COLO668 (cell line): ENCODE data around the gene FAF2.
"Not testable (repeated sequence)": the region's sequence is repeated elsewhere in the genome, so short reads cannot be mapped to it uniquely, and the experiment has no call there.

Experiments
- DNase-seq: peaks from one replicate; lab custom pipeline; 2025; ENCODE audit not compliant: unreplicated experiment; lab: John Stamatoyannopoulos, UW

FAF2 gene

DNA sequence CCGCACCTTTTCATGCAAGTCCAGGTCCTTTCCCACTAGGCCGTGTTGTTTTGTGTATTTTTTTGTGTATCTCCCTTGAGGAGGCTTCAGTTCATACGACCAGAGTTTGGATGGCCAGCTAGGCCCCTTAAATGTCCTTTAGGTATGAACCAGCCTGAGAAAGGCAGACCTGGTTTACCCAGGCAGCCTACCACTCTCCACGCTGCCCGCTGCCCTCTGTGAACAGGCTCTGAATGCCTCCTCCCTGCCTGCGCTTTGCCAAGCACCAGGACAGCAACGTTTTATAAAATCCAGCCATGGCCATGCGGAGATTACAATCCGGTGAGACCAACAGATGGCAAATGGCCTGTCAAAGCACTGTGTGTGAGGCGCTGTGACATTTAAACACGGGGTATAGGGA, 31.2 kb upstream of the FAF2 start:
- DNase-seq, result no peak

DNA sequence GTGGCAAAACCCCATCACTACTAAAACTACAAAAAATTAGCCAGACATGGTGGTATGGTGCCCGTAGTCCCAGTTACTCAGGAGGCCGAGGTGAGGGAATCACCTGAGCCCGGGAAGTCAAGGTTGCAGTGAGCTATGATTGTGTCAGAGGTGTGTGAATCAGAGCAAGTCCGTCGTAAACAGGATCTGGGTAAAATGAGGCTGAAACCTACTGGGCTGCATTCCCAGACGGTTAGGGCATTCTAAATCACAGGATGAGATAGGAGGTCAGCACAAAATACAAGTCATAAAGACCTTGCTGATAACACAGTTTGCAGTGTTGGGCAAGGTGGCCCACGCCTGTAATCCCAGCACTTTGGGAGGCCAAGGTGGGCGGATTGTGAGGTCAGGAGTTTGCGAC, 29.9 kb upstream of the FAF2 start:
- DNase-seq, result no peak

DNA sequence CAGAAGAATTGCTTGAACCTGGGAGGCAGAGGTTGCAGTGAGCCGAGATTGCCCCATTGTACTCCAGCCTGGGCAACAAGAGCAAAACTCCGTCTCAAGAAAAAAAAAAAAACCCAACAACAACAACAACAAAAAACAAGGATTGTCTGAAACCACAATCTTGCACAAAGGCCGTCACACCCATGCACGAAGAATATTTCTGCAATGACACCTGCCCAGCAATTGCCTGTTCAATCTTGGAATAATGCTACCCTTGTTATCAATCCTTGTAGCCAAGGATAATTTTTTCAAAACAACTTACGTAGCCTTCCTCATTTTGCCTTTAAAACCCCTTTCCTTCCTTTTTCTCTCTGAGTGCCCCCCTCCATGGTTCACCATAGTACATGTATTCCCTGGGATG, 28.1 kb upstream of the FAF2 start:
- no peak for DNase-seq

DNA sequence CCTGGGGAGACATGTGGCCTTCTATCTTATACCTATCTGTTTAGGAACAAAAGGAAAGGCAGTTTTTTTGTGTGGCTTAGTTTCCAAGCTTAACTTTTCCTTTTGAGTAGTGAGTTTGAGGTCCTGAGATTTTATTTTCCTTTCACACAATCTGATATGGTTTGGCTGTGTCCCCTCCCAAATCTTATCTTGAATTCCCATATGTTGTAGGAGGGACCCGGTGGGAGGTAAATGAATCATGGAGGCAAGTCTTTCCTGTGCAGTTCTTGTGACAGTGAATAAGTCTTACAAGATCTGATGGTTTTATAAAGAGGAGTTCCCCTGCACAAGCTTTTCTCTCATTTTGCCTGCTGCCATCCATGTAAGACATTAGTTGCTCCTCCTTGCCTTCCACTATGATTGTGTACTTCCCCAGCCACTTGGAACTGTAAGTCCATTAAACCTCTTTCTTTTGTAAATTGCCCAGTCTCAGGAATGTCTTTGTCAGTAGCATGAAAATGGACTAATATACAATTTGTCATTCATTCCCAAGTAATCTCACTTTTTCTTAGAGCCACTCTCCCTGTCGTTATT, 27.1 kb upstream of the FAF2 start:
- DNase-seq, result no peak

DNA sequence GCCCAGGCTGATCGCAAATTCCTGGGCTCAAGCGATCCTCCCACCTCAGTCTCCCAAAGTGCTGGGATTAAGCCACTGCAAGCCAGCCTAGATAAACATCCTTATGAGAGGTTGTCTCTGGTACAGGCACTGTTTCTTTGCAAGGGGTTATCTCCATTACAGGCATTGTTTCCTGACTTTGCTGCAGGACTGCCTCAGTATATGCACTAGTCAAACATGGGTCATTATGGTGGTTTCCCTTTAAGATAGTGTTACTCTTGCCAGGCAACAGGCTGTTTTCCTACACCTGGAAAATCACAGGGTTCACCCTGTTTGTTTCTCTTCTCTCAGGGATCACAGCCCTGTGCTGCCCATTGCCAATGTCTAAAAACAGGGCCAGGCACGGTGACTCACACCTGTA, 24.0 kb upstream of the FAF2 start:
- DNase-seq, result no peak

DNA sequence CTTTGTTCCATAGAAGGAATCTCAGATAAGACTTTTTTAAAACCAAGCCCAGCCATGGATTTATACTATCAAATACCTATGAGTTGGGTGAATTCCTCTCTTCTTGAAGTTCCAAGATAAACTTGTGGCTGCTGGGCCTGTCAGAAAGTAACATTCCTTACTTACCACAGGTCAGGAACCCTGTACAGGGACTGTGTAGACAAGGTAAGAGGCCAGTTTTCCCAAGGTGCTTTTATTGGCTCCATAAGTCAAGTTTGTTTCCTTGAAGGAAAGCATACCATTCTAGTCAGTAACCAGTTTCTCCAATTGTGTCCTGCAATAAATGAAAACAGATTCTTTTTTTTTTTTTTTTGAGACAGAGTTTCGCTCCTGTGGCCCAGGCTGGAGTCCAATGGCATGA, 23.0 kb upstream of the FAF2 start:
- no peak for DNase-seq

DNA sequence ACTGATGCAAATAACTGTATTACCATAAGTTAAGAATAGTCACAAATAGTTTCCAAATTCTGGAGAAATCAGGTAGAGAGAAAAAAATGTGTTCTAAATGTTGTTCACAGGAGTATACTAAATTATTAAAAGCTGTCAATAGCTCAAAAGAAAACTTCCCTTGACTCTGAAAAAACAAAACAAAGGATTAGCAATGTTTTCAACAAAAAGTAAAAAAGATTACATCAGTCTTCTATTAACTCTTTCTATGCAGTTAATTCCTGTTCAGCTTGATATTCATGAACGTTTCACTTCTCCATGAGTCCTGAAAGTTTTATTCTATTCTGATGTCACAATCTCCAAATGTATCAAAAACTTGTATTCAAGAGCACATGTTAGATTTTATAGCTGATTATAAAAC, 22.4 kb upstream of the FAF2 start:
- DNase-seq, result no peak

DNA sequence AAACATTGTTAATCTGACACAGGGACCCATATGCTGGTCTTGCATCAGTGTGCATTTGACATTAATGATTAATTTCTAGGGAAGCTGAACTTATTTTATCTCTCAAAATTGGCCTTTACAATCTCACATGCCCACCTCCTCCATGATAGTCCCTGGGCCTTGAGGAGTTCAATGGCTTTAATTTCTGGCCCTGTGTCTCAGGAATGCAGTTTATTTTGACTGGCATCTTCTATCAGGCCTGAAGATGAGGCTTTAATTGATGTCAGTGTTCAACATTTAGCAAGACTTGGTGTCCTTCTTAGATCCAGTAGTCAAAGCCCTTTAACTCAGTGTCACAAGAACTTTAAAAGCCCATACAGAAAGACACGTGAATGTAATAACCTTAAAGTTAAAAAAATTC, 21.3 kb upstream of the FAF2 start:
- DNase-seq, result no peak

DNA sequence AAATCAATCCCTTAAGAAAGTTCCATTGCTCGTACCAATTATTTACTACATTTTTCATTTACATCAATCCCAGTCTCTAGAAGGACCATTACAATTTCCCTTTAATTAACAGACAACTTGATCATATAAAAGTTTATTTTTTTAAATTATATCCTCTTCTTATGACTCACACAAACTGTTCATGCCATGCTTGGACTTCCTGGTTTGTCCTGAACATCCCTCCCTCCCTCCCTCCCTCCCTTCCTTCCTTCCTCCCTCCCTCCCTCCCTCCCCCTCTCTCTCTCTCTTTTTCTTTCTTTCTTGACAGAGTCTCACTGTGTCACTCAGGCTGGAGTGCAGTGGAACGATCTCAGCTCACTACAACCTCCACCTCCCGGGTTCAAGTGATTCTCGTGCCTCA, 20.2 kb upstream of the FAF2 start:
- DNase-seq, result no peak

DNA sequence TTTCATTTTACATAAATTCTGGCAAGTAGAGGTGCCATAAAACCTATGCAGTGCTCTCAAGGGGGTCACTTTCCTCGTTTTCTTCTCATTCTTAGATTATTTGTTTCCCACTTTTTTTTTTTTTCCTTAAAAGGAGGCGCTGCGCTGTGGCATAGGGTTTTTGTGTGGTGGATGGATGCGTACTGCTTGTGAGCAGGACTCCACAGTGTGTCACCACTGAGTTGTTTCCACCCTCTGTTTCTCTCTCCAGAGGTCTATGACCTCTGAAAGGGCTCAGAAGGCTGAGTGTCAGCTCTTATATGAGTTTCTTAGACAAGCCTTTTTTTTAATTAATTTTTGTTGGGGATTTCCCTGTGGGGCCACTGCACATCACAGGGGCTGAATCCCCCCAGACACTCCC, 18.2 kb upstream of the FAF2 start:
- no peak for DNase-seq

DNA sequence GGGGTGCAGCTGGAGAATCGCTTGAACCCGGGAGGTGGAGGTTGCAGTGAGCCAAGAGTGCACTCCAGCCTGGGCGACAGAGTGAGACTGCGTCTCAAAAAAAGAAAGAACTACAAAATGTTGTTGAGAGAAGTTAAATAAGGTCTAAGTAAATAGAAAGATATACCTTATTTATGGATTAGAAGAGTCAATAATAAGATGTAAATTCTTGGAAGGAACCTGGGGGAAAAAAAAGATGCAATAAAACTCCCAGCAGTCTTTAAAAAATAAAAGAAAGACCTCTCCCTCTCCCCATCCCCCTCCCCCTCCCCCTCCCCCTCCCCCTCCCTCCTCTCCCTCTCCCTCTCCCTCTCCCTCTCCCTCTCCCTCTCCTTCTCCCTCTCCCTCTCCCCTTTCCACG, 15.5 kb upstream of the FAF2 start:
- DNase-seq, result no peak

DNA sequence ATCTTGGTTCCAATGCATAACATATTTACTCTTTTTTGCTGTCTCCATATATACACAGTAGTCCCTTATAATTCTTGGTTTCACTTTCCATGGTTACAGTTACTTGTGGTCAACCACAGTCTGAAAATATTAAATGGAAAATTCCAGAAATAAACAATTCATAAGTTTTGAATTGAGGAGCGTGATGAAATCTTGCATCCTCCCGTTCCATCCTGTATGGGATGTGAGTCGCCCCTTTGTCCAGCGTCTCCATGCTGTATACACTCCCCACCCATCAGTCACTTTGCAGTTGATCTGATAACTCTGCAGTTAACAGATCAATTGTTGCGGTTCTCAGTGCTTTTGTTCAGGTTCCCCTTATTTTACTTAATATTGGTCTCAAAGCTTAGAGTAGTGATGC, 11.5 kb upstream of the FAF2 start:
- DNase-seq, result no peak

DNA sequence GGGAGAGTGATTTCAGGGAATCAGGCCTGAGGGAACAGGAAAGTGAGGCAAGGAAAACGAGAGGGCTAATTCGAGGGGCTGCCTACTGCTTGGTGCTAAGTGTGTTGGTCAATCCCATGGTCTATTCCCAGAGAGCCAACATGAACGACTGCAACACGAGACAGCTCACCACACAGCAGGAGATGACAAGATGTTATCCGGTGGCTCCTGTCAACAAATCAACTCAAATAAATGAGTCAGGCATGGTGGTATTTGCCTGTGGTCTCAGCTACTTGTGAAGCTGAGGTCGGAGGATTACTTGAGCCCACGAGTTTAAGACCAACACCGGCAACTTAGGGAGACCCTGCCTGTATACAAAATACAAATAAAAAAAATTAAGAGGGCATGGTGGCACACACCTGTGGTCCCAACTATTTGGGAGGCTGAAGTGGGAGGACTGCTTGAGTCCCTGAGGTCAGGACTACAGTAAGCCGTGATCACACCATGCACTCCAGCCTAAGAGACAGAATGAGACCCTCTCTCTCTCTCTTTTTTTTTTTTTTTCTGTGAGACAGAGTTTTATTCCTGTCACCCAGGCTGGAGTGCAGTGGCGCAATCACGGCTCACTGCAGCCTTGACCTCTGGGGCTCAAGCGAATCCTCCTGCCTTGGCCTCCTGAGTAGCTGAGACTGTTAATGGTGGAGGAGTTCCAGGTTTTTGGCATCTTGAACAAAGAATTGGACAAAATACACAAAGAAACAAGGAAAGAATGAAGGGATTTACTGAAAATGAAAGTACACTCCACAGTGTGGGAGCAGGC, 9.0 kb upstream of the FAF2 start:
- no peak for DNase-seq

DNA sequence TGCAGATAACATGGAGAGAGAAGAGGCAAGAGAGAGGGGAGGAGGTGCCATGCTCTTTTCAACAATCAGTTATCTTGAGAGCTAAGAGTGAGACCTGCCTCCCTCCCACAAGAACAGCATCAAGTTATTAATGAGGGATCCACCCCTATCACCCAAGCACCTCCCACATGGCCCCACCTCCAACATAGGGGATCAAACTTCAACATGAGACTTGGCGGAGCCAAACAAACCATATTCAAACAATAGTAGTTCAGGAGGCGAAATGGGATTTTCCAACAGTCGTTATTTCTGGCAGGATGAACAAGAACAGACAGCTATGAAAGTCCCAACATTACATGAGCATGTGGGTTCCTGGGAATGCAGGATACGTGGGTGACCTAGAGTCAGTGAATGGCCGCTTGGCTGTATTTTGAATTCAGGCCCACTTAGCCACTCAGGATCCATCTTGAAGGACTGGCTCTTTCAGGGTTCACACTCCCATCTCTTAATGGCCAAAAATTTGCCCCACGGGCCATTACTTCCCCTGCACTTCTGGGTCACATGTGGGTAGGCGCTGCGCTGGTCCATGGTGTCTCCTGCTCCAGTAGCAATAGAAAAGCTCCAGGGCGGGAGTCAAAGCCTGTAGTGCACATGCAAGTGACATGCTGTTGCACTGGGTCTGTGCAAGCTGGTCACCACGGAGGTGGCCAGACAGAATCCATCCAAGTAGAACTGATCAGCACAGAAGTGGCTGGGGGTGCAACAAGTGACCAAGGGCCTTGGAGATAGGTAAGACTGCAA, 7.1 kb upstream of the FAF2 start:
- no peak for DNase-seq

DNA sequence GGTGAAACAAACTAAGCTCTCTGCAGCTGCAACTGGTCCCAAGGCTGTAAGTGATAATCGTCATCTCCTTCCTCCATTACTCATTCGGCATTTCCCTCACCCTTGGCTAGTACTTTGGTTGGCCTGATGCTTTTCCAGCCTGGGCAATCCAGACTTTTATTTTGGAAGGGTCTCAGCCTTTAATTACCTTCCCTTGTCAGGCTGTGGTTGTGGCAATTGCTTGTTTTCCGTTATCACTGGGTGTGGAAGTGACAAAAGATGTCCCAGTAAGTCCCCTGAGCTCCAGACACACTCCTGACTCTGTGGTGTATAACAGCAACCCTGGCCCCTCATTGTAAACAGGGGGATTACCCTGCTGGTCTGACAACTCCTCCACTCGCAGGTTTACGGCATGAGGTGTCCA, 6.3 kb upstream of the FAF2 start:
- DNase-seq, result no peak

DNA sequence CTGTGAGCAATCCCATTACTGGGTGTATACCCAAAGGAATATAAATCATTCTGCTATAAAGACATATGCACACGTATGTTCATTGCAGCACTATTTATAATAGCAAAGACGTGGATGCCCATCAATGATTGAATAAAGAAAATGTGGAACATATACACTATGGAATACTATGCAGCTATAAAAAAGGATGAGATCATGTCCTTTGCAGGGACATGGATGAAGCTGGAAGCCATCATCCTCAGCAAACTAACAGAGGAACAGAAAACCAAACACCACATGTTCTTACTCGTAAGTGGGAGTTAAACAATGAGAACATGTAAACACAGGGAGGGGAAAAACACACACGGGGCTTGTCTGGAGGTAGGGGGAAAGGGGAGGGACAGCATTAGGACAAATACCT, 5.3 kb upstream of the FAF2 start:
- DNase-seq, result not testable (repeated sequence)

DNA sequence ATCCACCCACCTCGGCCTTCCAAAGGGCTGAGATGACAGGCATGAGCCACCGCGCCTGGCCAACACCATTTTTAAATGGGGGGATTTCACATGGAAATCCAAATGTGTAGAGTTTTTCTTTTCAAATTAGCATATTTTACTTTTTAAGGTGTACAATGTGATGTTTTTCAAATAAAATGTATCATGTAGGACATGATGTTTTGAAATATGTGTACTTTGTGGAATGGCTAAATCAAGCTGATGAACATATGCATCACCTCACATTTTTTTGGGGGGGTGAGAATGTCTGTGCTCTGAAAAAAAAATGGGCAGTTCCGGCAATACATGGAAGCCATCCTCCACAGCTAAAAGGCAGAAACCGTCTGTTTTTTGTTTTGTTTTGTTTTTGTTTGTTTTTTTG, 3.4 kb upstream of the FAF2 start:
- DNase-seq, result no peak

DNA sequence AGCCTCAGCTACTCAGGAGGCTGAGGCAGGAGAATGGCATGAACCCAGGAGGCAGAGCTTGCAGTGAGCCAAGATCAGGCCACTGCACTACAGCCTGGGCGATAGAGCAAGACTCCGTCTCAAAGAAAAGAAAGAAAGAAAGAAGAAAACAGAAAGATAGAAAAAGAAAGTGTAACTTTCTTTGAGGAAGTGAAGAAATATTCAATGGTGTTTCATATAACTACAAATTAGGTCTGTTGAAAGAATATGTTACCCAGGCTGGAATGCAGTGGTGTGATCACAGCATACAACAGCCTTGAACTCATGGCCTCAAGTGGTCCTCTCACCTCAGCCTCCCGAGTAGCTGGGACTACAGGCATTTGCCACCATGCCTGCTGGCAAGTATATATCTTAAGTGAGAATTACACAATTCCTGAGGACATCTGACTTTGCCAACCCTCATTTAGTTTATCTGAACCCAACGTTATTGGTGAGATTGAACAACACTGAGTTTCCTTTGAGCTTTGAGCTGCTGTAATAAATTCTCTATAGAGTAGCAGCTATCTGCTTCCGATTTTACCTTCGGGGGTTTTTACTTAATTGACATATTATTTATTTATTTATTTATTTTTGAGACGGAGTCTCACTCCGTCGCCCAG, 2.0 kb upstream of the FAF2 start:
- DNase-seq, result no peak

DNA sequence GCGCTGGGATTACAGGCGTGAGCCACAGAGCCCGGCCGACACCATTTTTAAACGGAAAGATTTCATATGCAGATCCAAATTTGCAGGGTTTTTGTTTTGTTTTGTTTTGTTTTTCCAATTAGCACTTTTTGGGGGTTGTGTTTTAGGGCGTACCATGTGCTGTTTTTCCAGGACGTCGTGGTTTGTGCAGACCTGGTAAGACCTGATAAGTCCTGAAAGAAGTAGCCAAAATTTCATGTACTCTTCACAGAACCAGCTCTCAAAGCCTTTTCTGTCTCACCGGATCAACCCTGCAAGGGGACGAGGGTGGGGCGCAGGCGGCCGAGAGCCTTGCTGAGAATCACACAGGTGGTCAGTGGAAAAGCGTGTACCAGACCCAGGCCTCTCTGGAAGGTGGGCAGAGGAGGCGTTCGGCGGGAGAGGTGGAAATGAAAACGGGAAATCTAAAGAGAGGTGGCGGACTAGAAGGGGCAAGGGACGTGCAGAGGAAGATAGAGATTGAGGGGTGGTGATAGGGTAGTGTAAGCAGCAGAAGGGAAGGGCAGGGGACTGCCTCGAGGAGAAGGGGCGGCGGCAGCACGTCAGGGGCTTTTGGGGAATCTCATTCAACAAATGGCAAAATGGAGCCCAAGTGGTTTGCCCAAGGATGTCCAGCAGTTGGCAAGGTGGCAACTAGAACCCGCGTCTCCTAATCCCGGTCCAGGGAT, 1.1 kb upstream of the FAF2 start:
- DNase-seq, result no peak

DNA sequence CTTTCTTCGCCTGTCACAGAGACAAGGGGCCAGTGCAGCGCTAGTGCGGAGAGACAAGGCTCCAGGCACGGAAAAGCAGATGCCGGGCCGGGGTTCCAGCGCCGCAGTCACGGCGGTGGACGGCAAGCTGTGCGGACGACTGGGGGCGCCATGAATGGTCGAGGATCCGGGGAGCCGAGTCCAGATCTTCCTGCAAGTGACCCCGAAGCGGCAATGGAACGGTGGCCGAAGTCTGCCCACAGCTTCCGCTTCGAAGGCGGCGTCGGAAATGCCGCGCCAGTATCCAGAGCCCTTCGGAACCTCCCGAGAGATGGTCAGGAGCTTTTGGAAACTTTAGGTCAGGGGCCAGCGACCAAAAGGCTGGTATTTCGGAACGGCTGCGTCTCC, 601 bp upstream of the FAF2 start:
- DNase-seq, result peak; percentile 43

DNA sequence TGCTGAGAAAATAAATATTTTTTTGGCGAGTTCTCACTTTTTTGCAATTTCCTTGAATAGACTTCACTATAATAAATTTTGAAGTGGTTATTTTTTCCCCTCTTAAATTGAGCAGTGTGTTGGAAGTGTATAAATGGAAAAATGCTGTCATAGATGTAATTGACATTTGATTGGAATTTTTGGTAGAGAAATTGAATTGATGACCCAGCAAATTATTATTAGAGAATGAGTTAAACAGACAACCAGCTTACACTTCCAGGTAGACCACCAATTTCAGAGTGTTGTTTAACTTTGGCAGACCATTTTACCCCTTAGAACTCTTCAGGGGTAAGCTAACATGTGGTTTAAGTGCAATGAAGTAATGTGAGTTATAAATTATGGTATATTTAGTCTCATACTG, 1.9 kb downstream of the FAF2 start:
- no peak for DNase-seq
